HG02943 (cell line): Measurements from ENCODE around the gene FXYD3.
A peak's percentile ranks its signal among the peaks of the same experiment; 100 is the strongest.

Experiments used
- ATAC-seq: cut with Tn5 transposase; IDR thresholded peaks from one replicate; pipeline ENCODE4 v1.9.1; 2021; ENCODE audit warnings: mild to moderate bottlenecking, low read depth, moderate library complexity; ENCODE audit not compliant: unreplicated experiment

FXYD3 gene, protein sequence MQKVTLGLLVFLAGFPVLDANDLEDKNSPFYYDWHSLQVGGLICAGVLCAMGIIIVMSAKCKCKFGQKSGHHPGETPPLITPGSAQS

DNA sequence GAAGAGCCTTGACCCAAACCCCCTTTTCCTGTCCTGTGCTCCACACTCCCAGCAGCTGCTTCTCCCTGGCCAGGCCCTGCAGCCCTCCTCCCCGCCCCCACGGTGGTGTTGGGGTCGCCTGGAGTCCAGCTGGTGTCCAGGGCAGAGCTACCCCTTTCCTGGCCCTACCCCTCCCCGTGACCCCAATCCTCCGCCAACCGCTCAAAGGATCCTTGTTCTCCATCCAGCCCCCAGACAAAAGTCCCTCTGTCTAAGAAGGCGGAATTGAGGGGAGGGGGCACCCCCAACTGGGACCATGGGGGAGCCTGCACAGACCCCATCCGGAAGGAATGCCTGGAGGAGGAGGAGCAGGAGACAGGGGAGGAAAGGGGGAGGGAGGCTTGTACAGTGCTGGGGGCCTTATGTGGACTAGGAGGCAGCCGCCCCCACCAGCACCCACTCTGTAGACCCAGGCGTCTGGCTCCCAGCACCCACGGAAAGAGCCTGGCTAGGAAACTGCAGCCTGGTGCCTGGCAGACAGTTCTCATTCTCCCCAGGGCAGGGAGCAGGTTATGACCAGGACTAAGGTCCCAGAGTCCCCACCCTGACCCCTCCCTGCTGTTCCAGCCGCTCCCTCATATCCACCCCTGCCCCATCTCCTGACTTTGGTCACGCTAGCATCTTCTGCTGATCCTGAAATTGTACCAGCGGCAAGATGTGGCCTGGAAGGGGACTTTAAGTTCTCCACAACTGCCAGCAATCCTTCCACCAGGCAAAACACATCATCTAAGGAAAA, at the start of gene FXYD3:
Gene FXYD3 (plus strand): TSS at position 647 of the 775 bp plus-strand sequence. CDS start 3,554 bp downstream, outside the sequence.
- no peak for ATAC-seq

DNA sequence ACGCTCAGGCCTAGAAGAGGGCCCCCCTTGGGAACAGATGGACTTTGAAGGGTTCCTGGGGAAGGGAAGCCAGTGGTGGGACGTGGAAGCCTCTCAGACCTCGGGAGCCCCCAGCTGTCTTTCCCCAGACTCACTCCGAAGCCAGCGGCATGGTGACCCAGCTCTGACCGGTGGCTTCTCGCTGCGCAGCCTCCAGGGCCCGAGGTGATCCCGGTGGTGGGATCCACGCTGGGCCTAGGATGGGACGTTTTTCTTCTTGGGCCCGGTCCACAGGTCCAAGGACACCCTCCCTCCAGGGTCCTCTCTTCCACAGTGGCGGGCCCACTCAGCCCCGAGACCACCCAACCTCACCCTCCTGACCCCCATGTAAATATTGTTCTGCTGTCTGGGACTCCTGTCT, 49.5 kb upstream of the FXYD3 start:
- ATAC-seq = no peak

DNA sequence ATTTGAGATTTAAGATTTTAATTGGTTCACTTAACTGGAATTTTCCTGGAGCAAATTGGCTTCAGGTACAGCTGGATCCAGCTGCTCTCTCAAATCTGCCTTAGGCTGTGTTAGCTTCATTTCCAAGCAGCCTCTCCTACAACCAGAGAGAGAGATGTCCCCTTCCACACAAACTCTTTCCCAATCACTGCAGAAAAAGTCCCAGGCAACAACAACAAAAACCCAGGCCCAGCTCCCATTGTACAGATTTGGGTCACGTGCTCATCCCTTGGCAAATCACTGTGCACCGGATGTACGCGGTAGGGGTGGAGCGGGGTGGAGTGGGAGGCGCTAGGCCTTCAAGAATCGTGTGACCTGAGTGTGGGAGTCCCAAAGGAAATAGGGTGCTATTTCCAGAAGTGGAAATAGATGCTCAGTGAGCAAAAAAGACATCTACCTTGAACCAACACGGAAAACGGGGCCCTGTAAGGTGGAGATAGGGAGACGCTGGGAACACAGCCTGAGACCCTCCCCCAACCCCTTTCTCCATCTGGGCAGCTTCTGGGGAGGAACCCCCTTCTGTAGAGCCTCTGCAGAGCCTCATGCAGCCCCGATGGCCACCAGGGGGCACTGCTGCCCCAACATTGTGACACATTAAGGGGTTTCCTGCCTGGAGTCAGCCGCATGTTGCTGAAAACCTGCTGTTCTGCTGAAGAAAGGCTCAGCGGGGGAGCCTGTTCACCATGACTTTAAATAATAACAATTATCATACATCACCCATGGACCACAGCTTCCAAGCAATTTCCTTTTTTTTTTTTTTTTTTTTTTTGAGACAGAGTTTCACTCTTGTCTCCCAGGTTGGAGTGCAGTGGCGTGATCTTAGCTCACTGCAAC, 48.7 kb upstream of the FXYD3 start:
- ATAC-seq = peak; percentile 86

DNA sequence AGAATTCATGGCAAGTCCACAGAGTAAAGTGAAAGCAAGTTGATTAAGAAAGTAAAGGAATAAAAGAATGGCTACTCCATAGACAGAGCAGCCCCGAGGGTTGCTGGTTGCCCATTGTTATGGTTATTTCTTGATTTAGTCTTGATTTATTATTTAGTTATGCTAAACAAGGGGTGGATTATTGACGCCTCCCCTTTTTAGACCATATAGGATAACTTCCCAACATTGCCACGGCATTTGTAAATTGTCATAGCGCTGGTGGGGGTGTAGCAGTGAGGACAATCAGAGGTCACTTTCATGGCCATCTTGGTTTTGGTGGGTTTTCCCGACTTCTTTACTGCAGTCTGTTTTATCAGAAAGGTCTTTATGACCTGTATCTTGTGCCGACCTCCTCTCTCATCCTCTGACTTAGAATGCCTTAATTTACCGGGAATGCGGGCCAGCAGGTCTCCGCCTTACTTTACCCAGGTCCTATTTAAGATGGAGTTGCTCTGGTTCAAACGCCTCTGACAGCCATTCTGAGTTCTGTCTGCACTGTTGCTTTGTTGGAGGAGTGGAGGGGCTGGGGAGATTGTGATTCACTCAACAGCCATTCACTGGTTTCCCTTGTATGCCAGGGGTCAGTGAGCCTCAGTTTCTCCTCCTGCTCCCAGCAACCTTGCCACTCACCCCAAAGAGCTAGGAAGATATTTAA, 46.5 kb upstream of the FXYD3 start:
- no peak for ATAC-seq

DNA sequence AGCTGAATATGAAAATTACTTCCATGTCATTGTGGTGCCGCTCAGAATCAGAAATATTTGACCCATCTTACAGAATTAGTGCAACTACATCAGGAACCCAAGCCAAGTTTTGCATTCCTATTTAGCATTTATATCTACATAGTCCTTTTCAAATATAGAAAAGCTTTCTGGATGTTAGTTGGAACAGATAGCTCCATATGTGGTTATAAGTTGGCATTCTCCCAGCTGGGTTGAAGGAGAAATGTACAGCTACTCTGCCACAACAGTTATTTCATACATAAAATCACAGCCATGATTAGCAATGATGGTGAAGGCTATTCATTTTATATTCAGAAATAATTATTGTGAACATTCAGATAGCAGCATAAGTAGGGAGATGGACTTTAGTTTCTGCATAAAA, 45.9 kb upstream of the FXYD3 start:
- ATAC-seq = no peak

DNA sequence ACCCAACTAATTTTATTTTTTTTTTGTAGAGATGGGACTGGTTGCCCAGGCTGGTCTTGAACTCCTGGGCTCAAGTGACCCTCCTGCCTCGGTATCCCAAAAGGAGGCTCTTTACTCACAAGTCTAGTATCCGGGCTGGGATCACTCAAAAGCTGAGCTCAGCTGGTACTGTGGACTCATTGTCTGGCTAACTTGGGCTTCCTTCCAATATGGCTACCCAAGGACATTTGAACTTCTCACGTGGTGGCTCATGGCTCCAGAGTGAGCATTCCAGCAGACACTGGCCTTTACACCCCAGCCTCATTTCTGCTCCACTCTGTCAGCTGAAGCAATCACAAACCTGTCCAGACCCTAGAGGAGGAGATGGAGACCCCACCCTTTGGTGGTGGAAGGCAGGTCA, 45.2 kb upstream of the FXYD3 start:
- no peak for ATAC-seq

DNA sequence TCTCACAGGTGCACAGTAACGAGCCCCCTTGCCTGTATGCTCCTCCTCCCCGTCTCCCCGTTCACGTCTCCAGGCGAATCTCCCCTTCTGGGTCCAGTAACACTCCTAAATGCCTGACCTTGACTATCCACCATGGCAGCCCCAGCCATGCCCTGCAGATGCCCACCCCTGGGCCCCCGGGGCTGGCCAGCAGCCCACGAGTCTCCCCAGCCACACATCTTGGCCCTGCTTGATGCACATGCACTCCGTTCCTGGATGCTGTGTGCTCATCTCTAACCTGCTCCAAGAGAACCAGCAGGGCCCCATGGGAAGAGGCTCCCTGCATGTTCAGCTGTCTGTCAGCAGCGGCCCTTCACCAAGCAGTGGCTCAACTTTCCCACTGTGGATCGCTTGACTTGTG, 42.1 kb upstream of the FXYD3 start:
- no peak for ATAC-seq

DNA sequence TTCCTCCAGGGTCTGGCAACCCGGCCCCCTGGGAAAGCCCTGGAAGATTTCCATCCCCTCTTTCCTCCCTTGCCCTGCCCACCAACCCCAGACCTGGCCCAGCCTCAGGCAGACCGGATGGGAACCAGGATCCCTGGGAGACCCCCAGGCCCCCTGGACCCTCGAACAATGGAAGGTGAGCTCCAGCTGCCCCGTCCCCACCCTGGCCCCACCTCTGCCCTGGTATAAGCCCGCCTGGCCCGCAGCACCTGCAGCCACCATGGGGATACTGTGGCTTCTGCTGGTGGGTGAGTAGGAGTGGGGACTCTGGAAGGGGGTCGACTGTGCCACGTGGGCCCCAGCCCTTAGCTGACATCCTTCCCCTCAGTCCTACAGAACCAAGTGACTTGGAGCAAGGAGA, 41.7 kb upstream of the FXYD3 start:
- no peak for ATAC-seq

DNA sequence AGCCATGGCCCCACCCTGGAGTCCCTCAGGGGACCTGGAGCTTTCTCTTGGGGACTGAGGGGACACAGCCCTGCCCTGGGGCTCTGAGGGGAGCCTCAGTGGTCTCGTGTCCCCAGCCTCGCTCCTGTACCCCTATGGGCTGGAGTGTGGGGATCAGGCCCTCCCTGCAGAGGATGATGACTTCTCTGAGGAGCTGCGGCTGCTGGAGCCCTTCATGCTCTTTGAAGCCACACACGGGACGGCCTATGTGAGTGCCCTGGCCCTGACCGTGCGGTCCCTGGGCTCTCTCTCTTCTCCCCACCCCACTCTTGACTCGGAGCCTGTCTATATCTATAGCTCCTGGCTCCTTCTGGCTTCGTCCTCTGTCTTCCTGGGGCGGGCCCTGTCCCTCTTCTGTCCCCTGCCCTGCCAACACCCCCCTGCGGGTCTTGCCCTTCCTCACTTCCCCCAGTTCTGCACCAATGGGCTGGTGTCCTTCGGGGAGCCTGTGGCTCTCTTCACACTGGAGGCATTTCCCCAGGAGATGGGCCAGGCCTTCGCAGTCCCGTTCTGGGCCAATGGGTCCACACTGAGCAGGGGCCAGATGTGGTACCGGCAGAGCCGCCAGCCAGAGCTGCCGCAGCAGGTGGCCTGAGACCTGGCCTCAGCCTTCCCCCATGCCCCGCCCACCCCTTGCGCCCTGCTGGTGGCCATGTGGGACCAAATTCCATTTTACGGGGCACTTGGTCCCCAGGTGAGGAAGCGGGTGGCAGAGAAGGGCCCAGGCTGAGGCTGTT, 41.0 kb upstream of the FXYD3 start:
- ATAC-seq = no peak

DNA sequence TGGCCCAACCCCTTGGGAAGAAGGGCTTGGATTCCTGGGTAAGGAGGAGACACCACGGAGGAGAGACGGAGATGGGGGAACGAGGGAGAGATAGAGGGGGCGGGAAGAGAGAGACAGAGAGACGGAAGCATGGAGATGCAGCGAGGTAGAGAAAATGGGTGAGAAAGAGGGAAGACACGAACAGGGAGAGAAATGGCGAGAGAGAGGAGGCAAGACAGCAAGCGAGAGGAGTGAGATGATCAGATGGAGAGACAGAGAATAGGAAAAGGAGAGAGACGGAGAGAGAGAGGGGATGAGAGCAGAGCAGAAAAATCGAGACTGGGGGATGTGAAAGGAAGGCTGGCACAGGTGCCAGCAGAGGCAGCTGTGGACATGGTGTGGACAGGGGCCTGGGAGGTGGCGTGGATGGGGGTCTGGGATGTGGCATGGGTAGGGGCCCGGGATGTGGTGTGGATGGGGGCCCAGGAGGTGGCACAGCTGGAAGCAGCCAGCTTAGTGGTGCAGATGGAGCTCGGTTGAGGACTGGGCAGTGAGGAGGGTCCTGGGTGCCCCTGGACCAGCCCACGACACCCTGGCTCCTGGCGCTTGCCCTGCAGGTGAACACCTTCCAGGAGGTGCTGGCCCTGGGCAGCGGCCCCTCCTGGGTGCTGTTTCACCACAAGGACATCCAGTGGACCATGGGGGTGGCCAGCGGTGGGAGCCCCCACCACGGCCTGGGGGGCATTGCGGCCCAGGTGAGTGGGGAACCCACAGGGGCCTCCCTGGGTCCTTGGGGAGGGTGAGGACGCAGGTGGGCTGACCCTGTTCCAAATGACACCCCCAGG, 40.2 kb upstream of the FXYD3 start:
- no peak for ATAC-seq

DNA sequence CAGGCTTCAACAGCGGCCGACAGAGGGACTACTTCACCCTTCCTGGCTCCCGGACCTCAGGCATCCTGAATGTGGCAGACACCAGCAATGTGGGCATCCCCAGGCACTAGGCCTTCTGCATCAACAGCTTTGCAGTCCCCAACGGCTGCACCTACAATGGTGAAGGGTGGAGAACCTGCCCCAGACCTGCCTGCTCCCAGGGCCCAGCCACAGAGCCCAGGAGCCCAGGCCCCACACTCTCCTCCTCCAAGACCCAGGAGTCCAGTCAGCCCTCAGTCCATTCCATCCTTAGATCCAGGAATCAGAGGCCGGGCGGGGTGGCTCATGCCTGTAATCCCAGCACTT, 39.6 kb upstream of the FXYD3 start:
- no peak for ATAC-seq

DNA sequence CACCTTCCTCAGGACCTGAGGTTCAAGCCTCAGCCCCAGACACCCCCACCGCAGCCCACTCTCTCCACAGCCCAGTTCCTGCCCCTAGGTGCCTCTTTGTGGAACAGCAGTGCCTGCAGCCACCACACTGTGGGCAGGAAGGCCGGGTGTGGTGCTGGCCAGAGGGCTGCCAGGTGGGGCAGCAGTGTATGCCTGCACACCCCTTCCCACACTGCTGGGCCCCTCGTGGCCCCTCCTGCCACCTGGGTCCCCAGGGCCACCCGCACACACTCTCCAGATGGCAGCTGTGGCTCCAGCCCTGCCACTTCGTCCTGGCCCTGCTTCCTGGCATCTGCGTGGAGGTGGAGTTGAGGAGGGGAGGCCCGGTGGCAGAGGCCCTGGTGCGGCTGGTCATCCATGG, 39.0 kb upstream of the FXYD3 start:
- ATAC-seq = no peak

DNA sequence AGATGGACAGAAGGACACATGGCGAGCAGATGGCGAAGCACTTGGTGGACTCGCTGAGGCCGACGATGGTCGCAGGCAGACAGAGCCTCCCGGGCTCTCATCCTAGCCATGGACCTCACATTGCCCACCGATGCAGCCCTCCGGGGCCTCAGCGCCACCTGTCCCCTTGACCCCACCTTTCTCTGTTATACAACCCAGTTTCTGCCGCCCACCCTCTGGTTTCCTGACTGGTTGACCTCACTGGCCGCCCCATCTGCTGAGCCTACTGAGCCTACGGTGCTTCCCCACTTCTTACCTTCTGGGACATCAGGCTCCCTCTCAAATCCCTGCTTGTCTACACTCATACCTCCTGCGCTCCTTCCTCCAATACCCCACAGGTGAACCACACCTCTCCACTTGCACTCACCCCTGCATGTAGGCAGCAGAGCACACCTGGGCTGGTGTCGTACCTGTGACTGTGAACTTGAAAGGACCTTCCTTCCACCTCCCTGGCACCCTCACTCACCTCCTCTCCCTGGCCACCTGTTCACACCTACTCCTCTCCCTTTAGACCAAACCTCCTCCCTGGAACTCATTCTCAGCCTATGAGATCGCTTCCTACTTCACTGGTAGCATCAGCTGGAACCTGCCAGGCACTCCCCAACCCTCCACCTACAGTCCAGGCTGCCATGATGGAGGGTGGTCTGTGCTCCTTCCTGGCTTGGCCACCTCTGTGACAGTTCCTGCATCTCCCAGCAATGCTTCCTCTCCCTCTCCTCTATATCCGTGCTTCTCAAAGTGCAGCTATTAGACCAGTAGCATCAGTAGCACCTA, 38.0 kb upstream of the FXYD3 start:
- ATAC-seq = no peak

DNA sequence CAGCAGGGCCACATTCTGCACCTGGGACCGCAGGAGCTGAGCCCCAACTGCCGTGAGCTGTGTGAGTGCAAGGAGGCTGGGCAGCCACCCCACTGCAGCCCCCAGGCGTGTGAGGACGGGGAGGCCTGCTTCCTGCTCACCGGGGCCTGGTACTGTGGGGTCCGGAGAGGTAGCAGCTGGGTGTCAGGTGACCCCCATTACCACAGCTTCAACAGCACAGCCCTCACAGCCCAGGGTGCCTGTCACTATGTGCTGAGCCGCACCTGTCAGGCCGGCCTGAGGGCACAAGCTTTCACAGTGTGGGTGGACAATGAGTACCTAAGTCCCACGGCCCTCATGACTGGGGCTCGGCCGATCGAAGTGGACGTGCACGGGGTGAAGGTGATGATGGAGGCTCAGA, 35.8 kb upstream of the FXYD3 start:
- ATAC-seq = no peak

DNA sequence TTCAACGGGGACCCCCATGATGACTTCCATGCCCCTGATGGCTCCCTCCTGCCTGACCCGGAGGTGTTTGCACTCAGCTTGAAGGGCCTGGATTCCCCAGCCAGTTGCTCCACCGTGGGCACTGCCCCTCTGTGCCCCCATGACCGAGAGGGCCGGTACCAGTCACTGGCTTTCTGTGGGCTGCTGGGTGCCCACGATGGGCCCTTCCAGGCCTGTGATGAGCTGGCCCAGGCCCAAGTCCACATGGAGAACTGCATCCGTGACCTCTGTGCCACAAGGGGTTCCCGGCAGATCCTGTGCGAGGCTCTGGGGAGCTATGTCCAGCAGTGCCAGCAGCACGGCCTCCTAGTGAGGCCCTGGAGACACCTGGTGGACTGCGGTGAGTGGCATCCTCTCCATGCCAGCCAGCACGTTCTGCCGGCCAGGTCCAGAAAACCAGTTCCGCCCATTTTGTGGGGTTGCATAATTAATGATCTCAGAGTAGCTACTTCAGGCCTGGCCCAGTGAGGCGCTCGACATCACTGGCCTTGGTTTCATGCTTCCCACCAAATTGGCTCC, 34.9 kb upstream of the FXYD3 start:
- no peak for ATAC-seq

DNA sequence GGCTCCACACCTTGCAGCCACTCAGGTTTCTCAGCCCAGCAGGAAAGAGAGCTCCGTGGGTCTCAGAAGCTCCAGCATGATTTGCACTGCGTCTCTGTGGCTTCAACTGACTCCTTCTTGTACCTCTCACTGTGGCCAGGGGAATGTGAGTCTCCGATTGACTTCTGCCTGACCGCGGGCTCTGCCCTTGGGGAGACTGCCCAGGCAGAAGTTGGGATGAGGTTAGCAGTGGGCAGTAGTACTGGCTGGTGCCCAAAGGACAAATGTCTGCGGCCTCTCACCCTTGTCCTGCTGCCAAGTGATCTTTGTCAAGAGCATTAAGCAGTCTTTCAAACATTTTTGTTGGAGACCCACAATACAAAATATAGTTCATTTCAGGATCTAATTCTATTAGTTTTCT, 34.4 kb upstream of the FXYD3 start:
- no peak for ATAC-seq

DNA sequence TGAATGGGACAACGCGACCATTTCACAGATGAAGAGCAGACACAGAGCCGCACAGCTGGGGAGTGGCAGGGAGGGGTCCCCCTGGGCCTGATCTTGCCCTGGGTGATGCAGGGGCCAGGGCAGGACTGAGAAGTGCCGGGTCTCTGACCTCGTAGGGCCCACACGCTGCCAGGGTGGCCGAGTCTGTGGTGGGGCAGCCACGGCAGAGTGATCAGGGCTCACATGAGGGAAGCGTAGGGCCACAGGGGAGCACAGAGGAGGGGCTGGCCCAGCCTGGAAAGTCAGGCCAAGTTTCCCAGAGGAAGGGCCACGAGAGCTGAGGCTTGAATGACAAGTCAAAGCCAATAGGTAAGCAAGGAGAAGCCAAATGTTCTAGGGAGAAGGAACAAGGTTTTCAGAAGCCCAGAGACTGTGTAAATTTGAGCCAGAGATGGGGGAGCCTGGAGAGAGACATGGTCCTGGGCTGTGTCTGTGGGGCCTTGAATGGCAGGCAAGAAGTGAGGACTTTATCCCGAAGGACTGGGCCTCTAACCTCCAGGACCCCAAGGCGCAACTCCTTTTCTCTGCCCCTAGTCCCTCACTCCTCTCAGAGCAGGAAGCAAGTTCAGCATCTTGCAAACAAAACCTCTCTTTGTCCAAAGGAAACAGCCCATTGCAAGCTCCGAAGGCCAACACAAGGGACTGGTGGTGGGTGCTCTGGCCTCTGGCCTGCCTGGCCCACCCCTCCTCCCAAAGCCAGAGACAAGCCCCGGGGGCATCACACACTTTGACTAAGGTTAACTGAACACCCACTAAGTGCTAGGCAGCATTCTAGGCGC, 31.7 kb upstream of the FXYD3 start:
- no peak for ATAC-seq

DNA sequence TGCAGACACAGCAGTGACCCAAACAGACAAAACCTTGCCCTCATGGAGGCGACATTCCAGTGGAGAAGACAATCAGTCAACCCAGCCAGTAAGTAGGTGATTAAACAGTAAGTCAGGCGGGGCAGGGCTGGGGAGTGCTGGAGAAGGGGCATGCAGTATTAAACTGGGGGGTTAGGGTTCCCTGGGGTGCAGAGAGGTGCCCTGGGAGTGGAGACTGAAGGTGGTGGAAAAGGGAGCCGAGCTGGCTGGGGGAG, 31.2 kb upstream of the FXYD3 start:
- ATAC-seq = no peak
